HL-60 (cell line): ENCODE data around the gene ERC2.

ENCODE experiments used
- GABPA ChIP-seq: IDR thresholded peaks from 2 replicates; pipeline ENCODE4 v1.6.1; 2012; ENCODE audit warnings: low read depth
- POLR2AphosphoS5 ChIP-seq: IDR thresholded peaks from 2 replicates; pipeline ENCODE4 v1.6.1; 2012; ENCODE audit warnings: low read depth
- SPI1 ChIP-seq: IDR thresholded peaks from 2 replicates; pipeline ENCODE4 v1.6.1; 2012; ENCODE audit warnings: low read depth, mild to moderate bottlenecking, borderline replicate concordance
- TF ChIP-seq, protein P1 (sequence below): IDR thresholded peaks from one replicate; pipeline ENCODE4 v1.5.1; 2011; ENCODE audit warnings: low read length, control low read depth, inconsistent platforms; ENCODE audit not compliant: insufficient read depth

DNA sequence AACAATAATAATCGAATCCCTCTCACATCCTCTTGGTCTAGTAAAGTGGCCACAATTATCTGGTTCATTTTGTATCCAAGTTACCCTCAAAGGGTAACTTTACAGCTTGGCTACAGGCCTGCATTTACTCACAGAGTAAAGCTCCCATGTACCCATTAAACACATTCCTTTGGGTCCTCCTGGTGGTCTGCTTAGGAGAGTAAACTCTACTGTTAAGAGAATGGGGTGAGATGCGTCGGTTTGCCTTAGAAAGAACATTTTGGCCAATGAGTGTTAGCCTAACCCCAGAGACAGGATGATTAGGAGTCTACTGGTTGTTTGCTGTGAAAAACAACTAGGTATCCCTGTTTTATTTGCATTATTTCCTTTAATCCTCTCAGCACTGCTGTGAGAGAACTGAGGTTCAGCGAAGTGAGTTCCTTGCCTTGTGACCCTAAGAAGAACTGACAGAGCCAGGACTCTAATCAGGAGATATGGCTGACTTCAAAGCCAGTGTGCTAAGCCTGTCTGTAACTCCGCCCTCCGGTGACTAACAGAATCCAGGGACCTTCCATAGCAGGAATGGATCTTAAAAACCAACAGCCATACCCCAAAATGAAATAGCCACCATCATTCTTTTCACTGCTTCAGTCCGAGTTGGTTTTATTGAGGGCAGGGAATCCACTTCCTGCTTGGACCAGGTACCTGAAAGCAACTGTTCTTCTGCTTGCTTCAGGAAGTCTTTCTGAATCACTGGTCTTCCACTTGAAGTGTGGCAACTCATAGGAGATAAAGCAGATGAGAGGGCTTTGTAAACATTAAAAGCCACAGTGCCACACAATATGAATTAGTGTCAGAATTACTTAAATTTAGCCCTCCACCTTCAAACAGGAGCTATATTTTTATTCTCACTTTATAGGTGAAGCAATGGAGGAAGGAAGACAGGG lies 663.8 kb downstream of the ERC2 start:
- TF ChIP-seq, protein P1, sequence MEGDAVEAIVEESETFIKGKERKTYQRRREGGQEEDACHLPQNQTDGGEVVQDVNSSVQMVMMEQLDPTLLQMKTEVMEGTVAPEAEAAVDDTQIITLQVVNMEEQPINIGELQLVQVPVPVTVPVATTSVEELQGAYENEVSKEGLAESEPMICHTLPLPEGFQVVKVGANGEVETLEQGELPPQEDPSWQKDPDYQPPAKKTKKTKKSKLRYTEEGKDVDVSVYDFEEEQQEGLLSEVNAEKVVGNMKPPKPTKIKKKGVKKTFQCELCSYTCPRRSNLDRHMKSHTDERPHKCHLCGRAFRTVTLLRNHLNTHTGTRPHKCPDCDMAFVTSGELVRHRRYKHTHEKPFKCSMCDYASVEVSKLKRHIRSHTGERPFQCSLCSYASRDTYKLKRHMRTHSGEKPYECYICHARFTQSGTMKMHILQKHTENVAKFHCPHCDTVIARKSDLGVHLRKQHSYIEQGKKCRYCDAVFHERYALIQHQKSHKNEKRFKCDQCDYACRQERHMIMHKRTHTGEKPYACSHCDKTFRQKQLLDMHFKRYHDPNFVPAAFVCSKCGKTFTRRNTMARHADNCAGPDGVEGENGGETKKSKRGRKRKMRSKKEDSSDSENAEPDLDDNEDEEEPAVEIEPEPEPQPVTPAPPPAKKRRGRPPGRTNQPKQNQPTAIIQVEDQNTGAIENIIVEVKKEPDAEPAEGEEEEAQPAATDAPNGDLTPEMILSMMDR = no peak
- TF ChIP-seq SPI1 (no peak), POLR2AphosphoS5 (no peak), GABPA (no peak)
